Loucy (cell line): Measurements from ENCODE around the gene SET.

Experiments
- H2AFZ ChIP-seq: fragments of 200-600 bp; sonication (generic); 2 replicates; pipeline ENCODE4 v1.6.0; 2016; ENCODE audit warnings: antibody characterized with exemption, mild to moderate bottlenecking, low read length, moderate library complexity
- H3F3A ChIP-seq: fragments of 200-600 bp; 2 replicates; pipeline ENCODE4 v1.6.0; 2016; ENCODE audit warnings: antibody characterized with exemption, low read depth, mild to moderate bottlenecking
- H3K27me3 ChIP-seq: fragments of 200-600 bp; sonication (generic); 2 replicates; pipeline ENCODE4 v1.6.1; 2014; ENCODE audit warnings: low read length, mild to moderate bottlenecking; ENCODE audit not compliant: insufficient read depth, poor library complexity, severe bottlenecking
- H3K36me3 ChIP-seq: fragments of 200-600 bp; sonication (generic); 2 replicates; pipeline ENCODE4 v1.6.1; 2016; ENCODE audit warnings: low read length; ENCODE audit not compliant: insufficient read depth
- H3K4me1 ChIP-seq: fragments of 200-600 bp; sonication (generic); 2 replicates; pipeline ENCODE4 v1.5.1; 2014; ENCODE audit warnings: low read length, mild to moderate bottlenecking; ENCODE audit not compliant: insufficient read depth, poor library complexity, severe bottlenecking
- H3K4me2 ChIP-seq: fragments of 200-600 bp; sonication (generic); 2 replicates; pipeline ENCODE4 v1.6.0; 2014; ENCODE audit warnings: antibody characterized with exemption, low read length, low read depth, mild to moderate bottlenecking; ENCODE audit not compliant: poor library complexity, severe bottlenecking
- H3K4me3 ChIP-seq: fragments of 200-600 bp; sonication (generic); 2 replicates; pipeline ENCODE4 v1.5.1; 2014; ENCODE audit warnings: low read length, mild to moderate bottlenecking, mixed read lengths; ENCODE audit not compliant: poor library complexity, severe bottlenecking
- H3K79me2 ChIP-seq: fragments of 200-600 bp; sonication (generic); 2 replicates; pipeline ENCODE4 v1.6.1; 2014; ENCODE audit warnings: low read length; ENCODE audit not compliant: insufficient read depth
- H3K9ac ChIP-seq: fragments of 200-600 bp; sonication (generic); 2 replicates; pipeline ENCODE4 v1.6.0; 2014; ENCODE audit warnings: mild to moderate bottlenecking, low read depth, low read length, moderate library complexity; ENCODE audit not compliant: poor library complexity, severe bottlenecking
- H3K9me2 ChIP-seq: fragments of 200-600 bp; sonication (generic); replicated peaks from 2 replicates; pipeline ENCODE4 v1.6.1; 2016; ENCODE audit warnings: low read depth, low read length, mixed read lengths
- H3K9me3 ChIP-seq: fragments of 200-600 bp; sonication (generic); 2 replicates; pipeline ENCODE4 v1.6.1; 2014; ENCODE audit warnings: mild to moderate bottlenecking, antibody characterized with exemption, low read length, low read depth; ENCODE audit not compliant: insufficient read depth
- H4K20me1 ChIP-seq: fragments of 200-600 bp; sonication (generic); 2 replicates; pipeline ENCODE4 v1.6.0; 2014; ENCODE audit warnings: antibody characterized with exemption, low read length, mild to moderate bottlenecking; ENCODE audit not compliant: insufficient read depth, poor library complexity, severe bottlenecking
- EZH2phosphoT487 ChIP-seq: fragments of 200-600 bp; IDR thresholded peaks from 2 replicates; pipeline ENCODE4 v1.6.1; 2018; ENCODE audit warnings: antibody characterized with exemption, mild to moderate bottlenecking, moderate library complexity, borderline replicate concordance
- TF ChIP-seq, protein P1 (sequence below): fragments of 200-600 bp; sonication (generic); conservative IDR thresholded peaks from 2 replicates; pipeline ENCODE4 v1.5.1; 2014; ENCODE audit warnings: mild to moderate bottlenecking, antibody characterized with exemption, low read length

The SET gene

GRCh38 chr9:128718047-128718446, 29.0 kb downstream of the SET start:
- Histone ChIP-seq H4K20me1 (no peaks in the 10 kb centered on the region), H3K27me3 (no peaks in the 10 kb centered on the region), H3K36me3 (no peaks in the 10 kb centered on the region), H3K9me2 (no peaks in the 10 kb centered on the region), H3K9ac (no peak overlapping the region), H3K4me3 (no peak overlapping the region), H3K79me2 (peaks cover 6% of the 10 kb centered on the region), H3K4me2 (no peak overlapping the region), H3K9me3 (no peaks in the 10 kb centered on the region), H3K4me1 (no peaks in the 10 kb centered on the region), H3F3A (no peaks in the 10 kb centered on the region), H2AFZ (no peak overlapping the region)
- no peak for TF ChIP-seq EZH2phosphoT487
- TF ChIP-seq, protein P1, sequence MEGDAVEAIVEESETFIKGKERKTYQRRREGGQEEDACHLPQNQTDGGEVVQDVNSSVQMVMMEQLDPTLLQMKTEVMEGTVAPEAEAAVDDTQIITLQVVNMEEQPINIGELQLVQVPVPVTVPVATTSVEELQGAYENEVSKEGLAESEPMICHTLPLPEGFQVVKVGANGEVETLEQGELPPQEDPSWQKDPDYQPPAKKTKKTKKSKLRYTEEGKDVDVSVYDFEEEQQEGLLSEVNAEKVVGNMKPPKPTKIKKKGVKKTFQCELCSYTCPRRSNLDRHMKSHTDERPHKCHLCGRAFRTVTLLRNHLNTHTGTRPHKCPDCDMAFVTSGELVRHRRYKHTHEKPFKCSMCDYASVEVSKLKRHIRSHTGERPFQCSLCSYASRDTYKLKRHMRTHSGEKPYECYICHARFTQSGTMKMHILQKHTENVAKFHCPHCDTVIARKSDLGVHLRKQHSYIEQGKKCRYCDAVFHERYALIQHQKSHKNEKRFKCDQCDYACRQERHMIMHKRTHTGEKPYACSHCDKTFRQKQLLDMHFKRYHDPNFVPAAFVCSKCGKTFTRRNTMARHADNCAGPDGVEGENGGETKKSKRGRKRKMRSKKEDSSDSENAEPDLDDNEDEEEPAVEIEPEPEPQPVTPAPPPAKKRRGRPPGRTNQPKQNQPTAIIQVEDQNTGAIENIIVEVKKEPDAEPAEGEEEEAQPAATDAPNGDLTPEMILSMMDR = no peak

DNA sequence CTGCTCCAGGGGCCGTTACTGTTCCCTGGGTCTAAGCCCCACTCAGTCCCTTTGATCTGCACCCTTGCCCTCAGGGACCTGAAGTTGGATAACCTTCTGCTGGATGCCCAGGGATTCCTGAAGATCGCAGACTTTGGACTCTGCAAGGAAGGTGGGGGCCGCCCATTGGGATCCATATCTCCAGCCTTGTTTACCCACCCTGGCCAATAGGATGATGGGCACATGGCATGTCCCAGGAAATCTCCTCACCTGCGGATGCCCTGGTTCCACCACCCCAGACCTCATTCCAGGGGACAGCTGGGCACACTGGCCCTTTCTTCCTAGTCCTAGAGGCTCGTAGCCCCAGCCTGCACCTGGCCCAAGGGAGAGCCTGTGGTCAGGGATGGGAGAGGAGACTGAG, 29.5 kb downstream of the SET start:
- no peaks in the 10 kb centered on the region for H3F3A ChIP-seq
- H3K4me3 ChIP-seq = no peak overlapping the region
- no peak overlapping the region for H2AFZ ChIP-seq
- H3K4me1 ChIP-seq = no peaks in the 10 kb centered on the region
- no peaks in the 10 kb centered on the region for H3K36me3 ChIP-seq
- H3K9ac ChIP-seq = no peak overlapping the region
- no peaks in the 10 kb centered on the region for H3K9me2 ChIP-seq
- TF ChIP-seq, protein P1 = no peak
- no peak for TF ChIP-seq EZH2phosphoT487
- no peaks in the 10 kb centered on the region for H4K20me1 ChIP-seq
- peaks cover 10% of the 10 kb centered on the region for H3K79me2 ChIP-seq
- H3K4me2 ChIP-seq = no peak overlapping the region
- H3K9me3 ChIP-seq = no peaks in the 10 kb centered on the region
- no peaks in the 10 kb centered on the region for H3K27me3 ChIP-seq

- H2AFZ ChIP-seq = no peak overlapping the region
- no peaks in the 10 kb centered on the region for H3F3A ChIP-seq
- peaks cover 6% of the 10 kb centered on the region for H3K4me1 ChIP-seq
- no peaks in the 10 kb centered on the region for H3K27me3 ChIP-seq
- TF ChIP-seq, protein P1 = no peak
- TF ChIP-seq EZH2phosphoT487 = no peak
- no peaks in the 10 kb centered on the region for H3K9me2 ChIP-seq
- H3K9me3 ChIP-seq = no peaks in the 10 kb centered on the region
- no peaks in the 10 kb centered on the region for H3K36me3 ChIP-seq
- H3K4me2 ChIP-seq = no peak overlapping the region
- H3K9ac ChIP-seq = no peak overlapping the region
- H4K20me1 ChIP-seq = no peaks in the 10 kb centered on the region
- peaks cover 15% of the 10 kb centered on the region for H3K79me2 ChIP-seq
- no peak overlapping the region for H3K4me3 ChIP-seq
These were observed 31.0 kb downstream of the SET start for GRCh38 chr9:128719919-128720605.
